Measurements from ENCODE around the gene VAC14.
"Not testable (repeated sequence)": the region's sequence is repeated elsewhere in the genome, so short reads cannot be mapped to it uniquely, and the experiment has no call there.

VAC14 gene

DNA sequence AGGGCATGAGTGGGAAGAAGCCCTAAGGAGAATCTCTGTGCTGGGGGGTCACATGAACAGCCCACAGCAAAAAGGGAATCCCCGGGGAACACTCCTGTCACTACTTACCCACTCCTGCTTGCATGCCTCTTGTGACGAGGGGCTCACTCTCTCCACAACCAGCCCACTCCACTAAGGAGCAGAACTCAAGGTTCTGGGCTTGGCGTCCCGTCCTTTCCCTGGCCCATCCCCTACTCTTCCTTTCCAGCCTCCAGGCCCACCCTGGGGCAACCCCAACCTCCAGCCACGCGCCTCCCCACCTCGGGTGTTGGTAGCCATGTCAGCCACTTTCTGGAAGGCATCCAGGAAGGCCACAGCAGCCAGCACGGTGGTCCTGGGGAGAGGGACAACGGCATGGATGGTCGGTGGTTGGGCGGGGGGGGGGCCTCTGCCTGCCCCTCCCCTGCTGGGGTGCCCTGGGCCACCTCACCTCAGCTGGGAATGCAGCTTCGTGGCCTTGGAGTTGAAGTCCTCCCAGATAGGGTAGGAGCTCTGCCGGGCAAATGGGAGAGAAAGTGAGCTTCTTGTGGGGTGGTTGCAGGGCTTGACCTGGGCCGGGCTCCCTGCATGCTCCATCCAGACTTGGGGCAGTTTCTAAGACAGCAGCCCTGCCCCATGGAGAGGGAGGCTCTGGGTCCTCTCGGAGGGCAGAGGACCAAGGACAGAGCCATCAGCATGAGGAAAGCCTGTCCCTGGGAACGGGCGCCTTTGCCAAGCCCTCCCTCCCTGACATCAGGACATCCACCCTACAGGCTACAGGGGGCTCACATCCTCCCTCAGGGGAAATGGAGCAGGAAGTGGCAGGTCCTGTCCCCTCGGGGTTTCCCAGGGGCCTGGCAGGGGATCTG lies 120.2 kb downstream of the VAC14 start:
- DNase-seq = no peak
- in situ Hi-C loops (cut with HindIII; ENCODE audit: low pct_ligation_motif_present, low pct_unique_long_range_greater_than_20kb, low sequenced_read_pairs) = no loop called here

DNA sequence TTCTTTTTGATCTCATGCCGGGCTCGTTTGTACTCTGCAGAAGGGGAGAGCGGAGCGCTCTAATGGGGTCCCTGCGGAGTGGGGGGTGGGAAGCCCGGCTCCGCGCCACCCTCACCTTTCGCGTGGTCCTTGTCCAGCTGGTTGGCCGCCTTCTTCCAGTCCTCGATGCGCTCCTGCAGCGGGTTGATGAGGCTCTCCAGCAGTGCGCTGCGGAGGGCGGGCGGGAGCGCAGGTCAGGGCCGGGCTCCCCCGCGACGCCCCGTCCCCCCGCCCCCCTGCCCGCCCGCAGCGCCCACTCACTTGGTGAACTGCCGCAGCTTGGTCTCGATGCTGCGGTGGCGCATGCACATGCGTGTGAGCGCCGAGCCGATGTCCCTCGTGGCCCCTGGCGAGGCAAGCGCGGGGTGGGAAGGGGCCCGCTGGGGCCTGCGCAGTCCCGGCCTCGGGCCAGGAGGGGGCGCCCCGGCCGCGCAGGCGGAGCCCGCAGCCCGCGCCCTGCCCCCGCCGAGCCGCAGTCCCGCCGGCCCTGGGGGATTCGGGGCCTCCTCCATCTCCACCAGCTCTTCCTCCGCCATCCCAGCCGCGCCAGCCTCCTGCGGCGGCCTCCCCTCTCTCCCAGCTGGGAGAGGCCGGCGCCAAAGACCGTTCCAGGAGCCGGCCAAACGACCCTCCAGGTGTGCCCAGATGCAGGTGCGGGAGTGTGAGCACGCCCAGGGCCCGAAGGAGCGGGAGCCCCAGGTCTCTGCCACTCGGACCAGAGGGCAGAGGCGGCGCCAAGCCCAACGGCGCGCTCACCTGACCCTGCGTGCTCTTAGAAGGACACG lies 121.1 kb downstream of the VAC14 start:
- no peak for DNase-seq
- in situ Hi-C loops (cut with HindIII; ENCODE audit: low pct_ligation_motif_present, low pct_unique_long_range_greater_than_20kb, low sequenced_read_pairs) = loop anchor here (10.0 kb wide), 1 partner anchor 85 kb away; no protein-coding TSS in a partner anchor

DNA sequence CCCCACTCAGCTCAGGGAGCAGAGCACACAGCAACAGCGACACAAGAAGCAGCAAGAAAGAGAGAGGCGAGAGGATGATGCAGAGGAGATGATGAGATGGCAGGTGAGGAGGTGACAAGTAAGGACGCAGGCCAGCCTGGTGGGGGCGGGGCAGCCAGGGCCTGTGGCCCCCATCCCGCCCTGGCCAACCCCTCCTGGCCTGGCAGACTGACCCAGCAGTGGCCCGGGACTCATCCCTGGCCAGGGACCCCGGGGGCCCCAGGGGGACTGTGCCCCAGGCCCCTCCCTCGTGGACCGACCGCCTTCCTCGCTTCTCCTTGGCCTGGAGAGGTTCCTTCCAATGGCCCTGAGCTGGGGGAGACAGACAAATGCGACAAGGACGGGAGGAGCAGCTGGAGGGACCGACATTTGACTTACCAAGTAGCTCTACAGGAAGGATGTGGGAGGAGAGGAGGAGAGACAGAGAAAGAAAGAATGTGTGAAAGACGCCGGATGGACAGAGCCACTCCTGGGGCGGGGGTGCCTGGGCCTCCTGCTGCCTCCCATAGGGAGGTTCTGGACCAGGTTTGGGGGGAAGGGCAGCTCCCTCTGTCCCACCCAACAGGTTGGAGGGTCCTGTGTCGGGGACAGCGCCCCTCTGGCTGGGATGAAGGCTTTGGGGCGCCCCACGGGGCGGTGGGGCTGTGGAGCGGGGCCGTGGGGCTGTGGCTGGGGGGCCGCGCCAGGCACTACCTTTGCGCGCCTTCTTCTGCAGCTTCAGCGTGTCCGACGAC lies 121.9 kb downstream of the VAC14 start:
- no peak for DNase-seq
- in situ Hi-C loops (cut with HindIII; ENCODE audit: low pct_ligation_motif_present, low pct_unique_long_range_greater_than_20kb, low sequenced_read_pairs) = loop anchor here (10.0 kb wide), 1 partner anchor 86 kb away; no protein-coding TSS in a partner anchor

DNA sequence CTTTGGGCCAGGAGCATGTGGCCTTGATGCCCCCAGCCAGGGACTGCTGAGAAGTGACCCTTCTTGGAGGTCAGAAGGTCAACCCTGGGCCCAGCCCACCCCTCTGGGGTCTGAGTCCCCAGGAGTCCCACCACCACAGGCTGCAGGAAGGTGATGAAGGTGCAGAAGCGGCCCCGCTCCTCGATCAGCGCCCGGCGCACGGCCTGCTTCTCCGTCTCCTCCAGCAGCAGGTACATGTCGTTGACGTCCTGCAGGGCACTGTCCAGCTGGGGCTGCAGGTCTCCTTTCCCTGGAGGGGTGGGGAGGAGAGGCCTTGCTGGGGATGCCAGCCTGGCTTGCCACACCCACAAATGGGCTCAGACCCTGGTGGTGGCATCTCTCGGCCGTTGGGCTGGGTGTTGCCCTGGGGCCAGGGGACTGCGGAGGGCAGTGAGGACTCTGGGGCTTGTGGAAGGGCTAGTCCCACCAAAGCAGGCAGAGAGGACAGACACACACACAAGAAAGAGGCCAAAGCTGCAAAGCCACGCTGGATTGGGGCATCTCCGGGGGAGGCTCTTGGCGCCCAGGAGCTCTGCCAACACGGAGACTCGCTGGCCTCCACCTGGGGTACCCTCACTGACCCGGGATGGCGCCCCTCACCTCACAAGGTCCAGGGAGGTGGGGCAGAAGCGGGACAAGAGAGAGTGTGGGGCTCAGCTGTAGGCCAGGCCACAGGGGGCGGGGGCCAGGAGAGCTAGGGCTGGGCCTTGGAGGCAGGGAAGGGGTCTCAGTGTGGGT lies 122.6 kb downstream of the VAC14 start:
- in situ Hi-C loops (cut with HindIII; ENCODE audit: low pct_ligation_motif_present, low pct_unique_long_range_greater_than_20kb, low sequenced_read_pairs) = loop anchor here (10.0 kb wide), 1 partner anchor 86 kb away; no protein-coding TSS in a partner anchor

DNA sequence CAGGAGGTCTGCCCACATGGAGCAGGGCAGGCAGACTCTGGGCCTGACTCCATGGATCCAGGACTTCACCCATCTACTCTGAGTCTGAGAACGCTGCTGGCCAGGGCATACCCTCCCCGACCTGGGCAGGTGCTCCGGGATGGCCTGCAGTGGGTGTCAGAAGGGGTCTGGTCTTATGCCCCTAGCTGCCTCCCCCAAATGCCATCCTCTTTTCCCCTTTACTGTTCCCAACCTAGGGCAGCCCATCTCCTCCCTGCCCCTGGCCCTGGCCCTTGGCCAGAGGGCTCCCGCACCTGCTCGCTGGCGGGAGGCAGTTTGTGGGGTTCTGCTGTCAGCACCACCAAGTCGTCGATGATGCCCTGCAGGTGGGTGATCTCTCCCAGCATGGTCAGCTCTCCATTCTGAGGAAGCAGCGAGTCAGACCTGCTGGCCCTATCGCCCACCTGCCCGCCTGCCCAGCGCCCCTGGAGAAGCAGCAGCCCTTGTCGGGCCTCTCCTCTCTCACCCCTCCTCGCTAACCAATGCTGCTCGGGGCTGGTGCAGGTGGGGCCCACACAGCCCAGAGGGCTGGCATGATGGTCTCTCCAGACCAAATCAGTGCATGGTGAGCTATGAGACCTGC lies 123.3 kb downstream of the VAC14 start:
- DNase-seq = no peak
- in situ Hi-C loops (cut with HindIII; ENCODE audit: low pct_ligation_motif_present, low pct_unique_long_range_greater_than_20kb, low sequenced_read_pairs) = loop anchor here (10.0 kb wide), 1 partner anchor 87 kb away; no protein-coding TSS in a partner anchor

More for the DNA sequence above, 122.6 kb downstream of the VAC14 start:
- no peak for DNase-seq

DNA sequence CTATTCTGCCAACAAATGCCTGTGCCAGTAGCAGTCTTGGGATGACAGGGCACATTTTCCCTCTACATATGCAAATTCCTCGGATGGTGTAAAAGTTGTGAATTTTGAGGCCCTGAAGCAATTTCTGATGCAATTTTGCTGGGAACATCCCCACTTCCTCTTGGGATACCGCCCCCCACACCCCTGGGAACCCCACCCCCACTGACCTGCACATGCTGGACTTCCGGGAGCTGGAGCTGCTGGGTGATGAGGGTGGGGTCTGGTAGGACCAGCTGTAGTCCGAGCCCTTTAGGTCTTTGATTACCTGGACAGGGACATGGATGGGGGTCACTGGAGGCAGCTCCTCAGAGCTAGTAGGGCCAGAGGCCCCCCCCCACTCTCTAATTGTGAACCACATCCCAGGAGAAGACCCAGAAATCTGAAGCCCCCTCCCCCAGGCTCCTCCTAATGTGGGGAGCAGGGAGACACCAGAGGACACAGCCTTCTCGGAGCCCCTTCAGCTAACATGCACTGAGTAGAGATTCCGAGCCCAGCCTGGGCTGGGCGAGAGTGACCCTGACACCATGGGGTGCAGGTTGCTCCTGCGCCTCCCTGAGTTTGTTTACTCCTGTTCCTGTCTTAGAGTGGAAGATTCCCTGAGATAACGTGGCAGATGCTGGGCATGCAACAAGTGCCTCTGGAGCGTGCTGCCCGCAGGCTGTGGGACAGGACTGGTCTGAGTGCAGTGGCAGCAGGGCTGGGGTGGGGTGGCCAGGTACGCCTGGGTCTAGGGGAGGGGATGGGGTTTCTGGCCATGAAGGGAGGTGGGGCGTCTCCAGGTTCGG lies 124.1 kb downstream of the VAC14 start:
- no peak for DNase-seq
- in situ Hi-C loops (cut with HindIII; ENCODE audit: low pct_ligation_motif_present, low pct_unique_long_range_greater_than_20kb, low sequenced_read_pairs) = loop anchor here (10.0 kb wide), 1 partner anchor 88 kb away; no protein-coding TSS in a partner anchor

DNA sequence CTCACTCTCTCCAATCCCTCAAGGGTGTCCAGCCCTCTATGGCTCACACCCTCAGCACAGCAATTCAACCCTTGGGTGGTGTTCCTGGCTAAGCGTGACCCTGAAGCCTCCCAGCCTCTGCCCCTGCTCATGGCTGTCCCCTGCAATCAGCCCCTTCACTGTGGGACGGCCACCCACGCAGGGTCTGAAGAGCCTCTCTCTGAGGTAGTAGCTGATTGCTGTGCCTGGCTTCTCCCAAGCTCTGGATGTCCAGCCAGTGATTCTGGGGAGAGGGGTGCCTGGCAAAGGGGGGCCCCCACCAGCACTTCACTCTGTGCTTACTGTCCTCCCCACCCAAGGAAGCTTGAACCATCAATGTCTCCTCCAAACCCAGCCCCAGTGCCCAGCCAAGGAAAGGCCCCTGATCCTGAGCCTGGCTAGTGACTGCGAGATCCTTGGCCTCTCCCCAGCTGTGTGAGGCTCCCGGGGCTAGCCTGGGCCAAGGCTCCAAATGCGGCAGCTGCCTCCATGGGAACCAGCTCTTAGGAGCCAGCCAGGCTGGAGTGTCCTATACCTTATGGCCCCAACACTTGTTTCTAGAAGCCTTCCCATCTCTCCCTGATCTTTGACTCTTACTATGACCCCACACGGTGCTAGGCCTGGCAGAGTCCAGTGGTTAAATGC lies 125.0 kb downstream of the VAC14 start:
- in situ Hi-C loops (cut with HindIII; ENCODE audit: low pct_ligation_motif_present, low pct_unique_long_range_greater_than_20kb, low sequenced_read_pairs) = loop anchor here (10.0 kb wide), 1 partner anchor 89 kb away; no protein-coding TSS in a partner anchor

DNA sequence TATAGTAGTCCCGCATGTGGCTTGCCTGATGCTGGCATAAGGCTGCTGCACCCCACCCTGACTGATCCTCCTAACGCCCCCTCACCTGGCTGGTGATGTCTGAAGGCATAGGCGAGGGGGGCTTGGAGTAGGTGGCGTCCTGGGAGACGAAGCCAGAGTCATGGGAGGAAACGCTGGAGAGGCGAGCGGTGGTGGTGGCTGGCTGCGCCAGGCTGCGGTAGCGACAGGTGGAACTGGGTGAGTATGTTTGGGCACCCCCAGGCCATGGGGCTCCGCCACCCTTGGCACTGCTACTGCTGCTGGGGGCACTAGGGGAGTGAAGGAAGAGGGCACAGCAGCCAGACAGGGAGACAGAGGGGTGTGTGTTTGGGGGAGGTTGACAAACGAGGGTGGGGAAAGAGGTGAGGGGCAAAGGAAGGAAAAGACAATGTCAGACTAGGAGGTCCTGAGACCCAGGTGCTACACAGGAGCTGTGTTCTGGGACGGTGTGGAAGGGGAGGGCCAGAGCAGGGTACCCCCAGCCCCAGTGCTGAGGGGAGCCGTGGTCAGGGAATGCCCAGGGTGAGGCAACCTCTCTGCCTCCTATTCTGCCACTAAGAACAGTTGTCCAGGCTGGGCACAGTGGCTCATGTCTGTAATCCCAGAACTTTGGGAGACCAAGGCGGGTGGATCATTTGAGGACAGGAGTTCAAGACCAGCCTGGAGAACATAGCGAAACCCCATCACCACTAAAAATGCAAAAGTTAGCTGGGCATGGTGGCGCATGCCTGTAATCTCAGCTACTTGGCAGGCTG lies 126.5 kb downstream of the VAC14 start:
- in situ Hi-C loops (cut with HindIII; ENCODE audit: low pct_ligation_motif_present, low pct_unique_long_range_greater_than_20kb, low sequenced_read_pairs) = loop anchor here (10.0 kb wide), 1 partner anchor 90 kb away; no protein-coding TSS in a partner anchor

More for the DNA sequence above, 125.0 kb downstream of the VAC14 start:
- no peak for DNase-seq

DNA sequence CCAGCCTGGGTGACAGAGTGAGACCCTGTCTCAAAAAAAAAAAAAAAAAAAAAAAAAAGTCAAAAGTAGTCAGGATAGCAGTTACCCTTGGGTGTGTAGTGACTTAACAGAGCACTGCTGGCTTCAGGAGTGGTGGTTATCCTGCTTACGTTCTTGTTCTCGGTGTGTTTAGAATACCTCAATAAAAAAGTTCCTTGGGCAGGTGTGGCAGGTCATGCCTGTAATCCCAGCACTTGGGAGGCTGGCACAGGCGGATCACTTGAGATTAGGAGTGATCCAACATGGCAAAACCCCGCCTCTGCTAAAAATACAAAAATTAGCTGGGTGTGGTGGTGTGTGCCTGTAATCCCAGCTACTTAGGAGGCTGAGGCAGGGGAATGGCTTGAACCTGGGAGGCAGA lies 130.0 kb downstream of the VAC14 start:
- in situ Hi-C loops (cut with HindIII; ENCODE audit: low pct_ligation_motif_present, low pct_unique_long_range_greater_than_20kb, low sequenced_read_pairs) = loop anchor here (10.0 kb wide), 1 partner anchor 94 kb away; no protein-coding TSS in a partner anchor
- not testable (repeated sequence) for DNase-seq

More for the DNA sequence above, 126.5 kb downstream of the VAC14 start:
- no peak for DNase-seq

DNA sequence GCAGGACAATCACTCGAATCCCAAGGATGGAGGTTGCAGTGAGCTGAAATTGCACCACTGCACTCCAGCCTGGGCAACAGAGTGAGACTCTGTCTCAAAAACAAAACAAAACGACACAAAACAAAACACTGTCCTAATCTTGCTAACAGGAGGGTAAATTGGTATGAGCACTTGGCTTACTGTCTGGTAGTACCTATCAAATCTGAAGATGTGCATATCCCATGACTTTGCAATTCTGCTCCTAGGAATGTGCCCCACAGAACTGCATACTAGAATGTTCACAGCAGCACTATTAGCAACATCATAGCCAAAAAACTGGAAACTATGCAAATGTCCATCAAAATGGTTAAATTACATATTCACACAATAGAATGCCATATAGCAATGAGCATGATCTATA lies 130.8 kb downstream of the VAC14 start:
- in situ Hi-C loops (cut with HindIII; ENCODE audit: low pct_ligation_motif_present, low pct_unique_long_range_greater_than_20kb, low sequenced_read_pairs) = loop anchor here (10.0 kb wide), 1 partner anchor 95 kb away; no protein-coding TSS in a partner anchor

DNA sequence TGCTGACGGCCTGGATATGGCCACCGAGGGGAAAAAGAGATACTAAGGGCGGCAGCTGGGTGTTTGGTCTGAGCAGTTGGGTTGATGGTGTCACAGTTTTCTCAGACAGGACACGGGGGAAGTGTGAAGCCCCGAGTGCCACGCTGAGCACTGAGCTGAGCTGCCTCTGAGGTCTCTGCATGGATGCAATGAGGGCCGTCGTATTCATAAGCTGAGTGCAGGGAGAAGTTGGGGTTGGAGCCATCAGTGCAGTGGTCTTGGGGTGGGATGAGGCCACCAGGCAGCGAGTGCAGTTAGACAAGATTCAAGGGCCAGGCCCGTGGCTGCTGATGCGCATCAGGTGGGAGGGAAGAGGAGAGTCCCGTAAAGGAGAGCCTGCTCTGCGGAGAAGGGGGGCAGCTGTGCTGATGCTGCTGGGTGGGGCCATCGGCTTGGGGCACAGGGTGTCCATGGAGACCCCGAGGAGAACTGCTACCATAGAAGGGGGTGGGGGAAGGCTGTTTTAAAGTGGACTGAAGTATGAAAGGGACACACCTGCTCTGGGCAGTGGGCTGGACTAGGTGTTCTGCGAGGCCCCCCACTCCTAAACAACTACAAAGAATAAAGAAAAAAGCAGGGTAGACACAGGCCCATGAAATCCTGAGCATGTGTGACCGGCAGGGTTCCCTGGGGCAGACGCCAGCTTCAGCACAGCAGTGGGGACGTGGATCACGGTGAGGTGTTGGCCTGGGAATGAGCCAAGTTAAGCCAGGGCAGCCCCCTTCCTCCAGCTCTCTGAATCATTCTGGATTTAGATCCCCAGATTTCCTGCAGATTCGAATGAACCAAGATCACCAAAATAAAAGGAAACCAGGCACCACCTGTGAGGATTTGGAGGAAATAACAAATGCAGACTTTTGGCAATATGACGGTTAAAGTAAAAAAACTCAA lies 134.9 kb downstream of the VAC14 start:
- DNase-seq = no peak
- in situ Hi-C loops (cut with HindIII; ENCODE audit: low pct_ligation_motif_present, low pct_unique_long_range_greater_than_20kb, low sequenced_read_pairs) = no loop called here

More for the DNA sequence above, 130.8 kb downstream of the VAC14 start:
- no peak for DNase-seq

DNA sequence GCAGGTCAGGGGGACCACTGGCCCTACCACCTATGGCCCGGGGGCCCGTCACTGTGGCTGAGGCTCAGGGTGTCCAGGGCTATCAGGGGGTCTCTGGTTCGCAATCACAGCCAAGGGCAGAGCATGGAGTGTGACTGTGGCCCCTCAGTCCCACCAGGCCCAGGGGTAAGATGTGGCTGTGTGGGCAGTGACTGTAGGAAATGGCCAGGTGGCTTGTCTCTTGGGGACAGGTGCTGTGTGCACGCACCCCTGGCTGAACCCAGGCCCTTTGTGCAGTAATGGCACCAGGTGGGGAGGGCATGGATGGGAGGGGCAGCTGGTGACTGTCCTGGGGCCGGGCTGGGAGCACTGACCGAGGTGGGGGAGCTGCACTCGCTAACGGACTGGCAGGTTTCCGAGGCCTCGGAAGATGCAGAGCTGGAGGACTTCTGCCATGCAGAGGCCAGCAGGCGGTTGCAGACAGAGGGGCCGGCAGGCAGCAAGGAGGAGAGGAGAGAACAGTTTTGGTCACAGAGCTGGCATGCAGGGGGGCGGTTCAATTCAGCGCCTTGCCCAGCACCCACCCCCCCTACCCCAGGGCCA lies 135.8 kb downstream of the VAC14 start:
- in situ Hi-C loops (cut with HindIII; ENCODE audit: low pct_ligation_motif_present, low pct_unique_long_range_greater_than_20kb, low sequenced_read_pairs) = no loop called here
- no peak for DNase-seq

DNA sequence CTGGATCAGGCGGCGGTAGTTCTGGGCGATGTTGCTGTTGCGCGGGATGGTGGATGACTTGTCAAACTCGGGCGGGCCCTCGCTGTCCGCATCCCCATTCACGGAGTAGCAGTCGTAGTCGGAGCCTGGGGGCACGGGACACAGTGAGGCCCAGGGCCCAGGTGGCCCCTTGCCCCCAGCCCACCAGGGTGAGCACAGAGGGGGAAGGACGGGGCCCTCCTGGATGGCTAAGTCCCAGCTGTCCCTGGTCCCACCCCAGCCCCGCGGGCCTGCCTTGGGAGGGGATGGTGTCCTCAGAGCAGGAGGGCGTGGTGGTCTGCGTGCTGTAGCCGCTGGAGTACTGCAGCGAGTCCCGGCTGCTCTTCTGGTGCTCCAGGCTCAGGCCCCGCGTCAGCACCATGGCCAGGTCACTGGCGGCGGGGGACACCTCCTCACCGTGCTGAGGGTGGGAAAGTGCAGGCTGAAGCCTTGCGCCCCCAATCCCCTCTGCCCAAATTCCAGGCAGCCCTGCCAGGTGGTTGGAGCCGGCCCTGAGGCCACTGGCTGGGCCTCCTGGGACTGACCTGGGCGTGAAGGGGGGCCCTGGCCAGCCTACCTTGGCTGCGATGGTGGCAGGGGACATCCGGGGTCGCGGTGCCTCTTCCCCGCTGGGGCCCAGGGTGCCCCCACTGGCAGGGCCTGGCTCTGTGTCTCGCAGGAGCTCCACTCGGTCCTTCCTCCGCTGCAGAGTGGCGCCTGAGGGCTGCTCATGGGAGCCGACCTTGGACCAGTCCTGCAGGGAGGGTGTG lies 136.4 kb downstream of the VAC14 start:
- in situ Hi-C loops (cut with HindIII; ENCODE audit: low pct_ligation_motif_present, low pct_unique_long_range_greater_than_20kb, low sequenced_read_pairs) = no loop called here
- no peak for DNase-seq

Measured in ACHN (cell line).